Panc1 (cell line): ENCODE data around the gene CXCR5. TPM values are rescaled to one million over a fixed set of nuclear protein-coding genes. Genes with fewer than 3 reads are reported as not detected.

Experiments
- ATAC-seq: fragments of 200-7000 bp; cut with Tn5 transposase; 2 replicates; pipeline ENCODE4 v1.9.1; 2020; ENCODE audit warnings: mild to moderate bottlenecking, moderate library complexity
- BruUV-seq: library from RNA; stranded (reverse); fragments of 400-500 nt; replicated peaks from 2 replicates; lab custom pipeline; 2021; lab: Mats Ljungman, UMichigan
- CTCF ChIA-PET: fragments of 300-600 bp; sonication (Branson Sonifier 250); formaldehyde crosslinking; loops from one replicate; lab custom pipeline; 2022; ENCODE audit warnings: antibody characterized with exemption; lab: Charles Lee
- POLR2A ChIA-PET: fragments of 300-600 bp; sonication (Branson Sonifier 250); formaldehyde crosslinking; loops from one replicate; lab custom pipeline; 2022; ENCODE audit warnings: antibody characterized with exemption; lab: Charles Lee
- DNase-seq: peaks from one replicate; pipeline ENCODE4 v3.0.0-alpha.2; 2010; ENCODE audit warnings: low read depth, low spot score
- H3K27ac ChIP-seq: 2 replicates; pipeline ENCODE4 v1.5.1; 2011; ENCODE audit warnings: mild to moderate bottlenecking, low read length, inconsistent platforms
- H3K27me3 ChIP-seq: fragments of 200-500 bp; sonication (Bioruptor generic); 2 replicates; pipeline ENCODE4 v1.6.0; 2014; ENCODE audit warnings: low read length, inconsistent platforms; ENCODE audit not compliant: control insufficient read depth, insufficient read depth
- H3K36me3 ChIP-seq: fragments of 200-500 bp; sonication (Bioruptor generic); 2 replicates; pipeline ENCODE4 v1.5.1; 2014; ENCODE audit warnings: inconsistent platforms, mild to moderate bottlenecking, low read length, moderate library complexity; ENCODE audit not compliant: control insufficient read depth, insufficient read depth
- H3K4me1 ChIP-seq: 2 replicates; pipeline ENCODE4 v1.5.1; 2011; ENCODE audit warnings: inconsistent platforms, mild to moderate bottlenecking, low read length, moderate library complexity; ENCODE audit not compliant: control insufficient read depth, insufficient read depth
- H3K4me3 ChIP-seq, 2 experiments: 2 replicates each; pipeline ENCODE4 v1.5.1; 2011 to 2012; ENCODE audit warnings: low read depth in 2 of 2, low read length in 2 of 2, mild to moderate bottlenecking in 2 of 2, inconsistent platforms in 1 of 2, moderate library complexity in 1 of 2
- H3K9me3 ChIP-seq: fragments of 200-500 bp; sonication (Bioruptor generic); 2 replicates; pipeline ENCODE4 v1.5.1; 2014; ENCODE audit warnings: low read depth, mild to moderate bottlenecking, inconsistent platforms, low read length, moderate library complexity; ENCODE audit not compliant: control insufficient read depth, insufficient read depth
- POLR2AphosphoS5 ChIP-seq: IDR thresholded peaks from 2 replicates; pipeline ENCODE4 v1.6.1; 2012; ENCODE audit warnings: mild to moderate bottlenecking, low read depth, low read length, moderate library complexity
- SIN3A ChIP-seq: IDR thresholded peaks from 2 replicates; pipeline ENCODE4 v1.6.1; 2012; ENCODE audit warnings: low read depth, mild to moderate bottlenecking, low read length, moderate library complexity, borderline replicate concordance; ENCODE audit not compliant: insufficient read depth
- TCF7L2 ChIP-seq: IDR thresholded peaks from 2 replicates; pipeline ENCODE4 v1.6.1; 2011; ENCODE audit warnings: mild to moderate bottlenecking, low read depth, low read length, inconsistent platforms
- in situ Hi-C: cut with HindIII; loops from 2 replicates; pipeline ENCODE4 v1.10.0; 2016; ENCODE audit warnings: low sequenced_read_pairs, low pct_unique_long_range_greater_than_20kb
- intact Hi-C: fragments of 100-400 bp; cut with micrococcal nuclease; formaldehyde crosslinking; loops from one replicate; pipeline ENCODE4 v1.10.0; 2022; ENCODE audit not compliant: unreplicated experiment
- total RNA-seq: library from RNA; stranded (reverse); gene quantifications from one replicate; pipeline ENCODE4 v1.2.1, GENCODE V29; 2021; ENCODE audit not compliant: unreplicated experiment
- TF ChIP-seq, protein P1 (sequence below): fragments of 450-650 bp; IDR thresholded peaks from 2 replicates; pipeline ENCODE4 v1.5.1; 2017; ENCODE audit warnings: mild to moderate bottlenecking
- TF ChIP-seq, protein P2 (sequence below), 2 experiments: IDR thresholded peaks; 2 replicates each; pipeline ENCODE4 v1.6.1; 2011 to 2012; ENCODE audit warnings: low read depth in 2 of 2, control low read depth in 1 of 2, low read length in 1 of 2, mild to moderate bottlenecking in 1 of 2, moderate library complexity in 1 of 2; ENCODE audit not compliant: insufficient read depth in 1 of 2

The CXCR5 gene
- total RNA-seq, 1 experiment from 2014 or later, result not detected

DNA sequence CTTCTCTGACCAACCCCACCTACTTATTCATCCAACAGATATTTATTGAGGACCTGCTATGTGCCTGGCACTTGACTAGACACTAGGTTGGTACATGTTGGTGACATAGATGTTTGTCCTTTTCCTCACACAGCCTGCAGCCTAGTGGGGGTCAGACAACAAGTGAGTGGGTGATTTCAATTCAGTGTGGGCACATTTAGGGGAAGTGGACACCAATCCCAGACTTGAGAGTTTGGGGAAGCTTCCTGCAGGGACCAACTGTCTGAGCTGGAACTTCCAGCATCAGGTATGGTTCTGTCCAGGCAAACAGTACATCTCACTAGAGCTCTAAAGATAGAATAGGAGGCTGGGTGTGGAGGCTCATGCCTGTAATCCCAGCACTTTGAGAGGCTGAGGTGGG is 47.9 kb downstream of the CXCR5 start:
- H3K9me3 ChIP-seq, result no peaks in the 10 kb centered on the region
- in situ Hi-C loops (no loop called here), intact Hi-C loops (loop anchor here (5.0 kb wide), 1 partner anchor 34 kb away; no protein-coding TSS in a partner anchor)
- CTCF ChIA-PET, result no interaction called here
- H3K4me1 ChIP-seq, result peaks cover 24% of the 10 kb centered on the region
- DNase-seq (no peak), ATAC-seq (no peak)
- H3K4me3 ChIP-seq, result no peak overlapping the region
- no peaks in the 10 kb centered on the region for H3K27me3 ChIP-seq
- H3K27ac ChIP-seq, result no peak overlapping the region
- no peak for TF ChIP-seq SIN3A
- TF ChIP-seq, protein P1, sequence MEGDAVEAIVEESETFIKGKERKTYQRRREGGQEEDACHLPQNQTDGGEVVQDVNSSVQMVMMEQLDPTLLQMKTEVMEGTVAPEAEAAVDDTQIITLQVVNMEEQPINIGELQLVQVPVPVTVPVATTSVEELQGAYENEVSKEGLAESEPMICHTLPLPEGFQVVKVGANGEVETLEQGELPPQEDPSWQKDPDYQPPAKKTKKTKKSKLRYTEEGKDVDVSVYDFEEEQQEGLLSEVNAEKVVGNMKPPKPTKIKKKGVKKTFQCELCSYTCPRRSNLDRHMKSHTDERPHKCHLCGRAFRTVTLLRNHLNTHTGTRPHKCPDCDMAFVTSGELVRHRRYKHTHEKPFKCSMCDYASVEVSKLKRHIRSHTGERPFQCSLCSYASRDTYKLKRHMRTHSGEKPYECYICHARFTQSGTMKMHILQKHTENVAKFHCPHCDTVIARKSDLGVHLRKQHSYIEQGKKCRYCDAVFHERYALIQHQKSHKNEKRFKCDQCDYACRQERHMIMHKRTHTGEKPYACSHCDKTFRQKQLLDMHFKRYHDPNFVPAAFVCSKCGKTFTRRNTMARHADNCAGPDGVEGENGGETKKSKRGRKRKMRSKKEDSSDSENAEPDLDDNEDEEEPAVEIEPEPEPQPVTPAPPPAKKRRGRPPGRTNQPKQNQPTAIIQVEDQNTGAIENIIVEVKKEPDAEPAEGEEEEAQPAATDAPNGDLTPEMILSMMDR, result no peak
- TF ChIP-seq POLR2AphosphoS5, result no peak
- TF ChIP-seq, protein P2, sequence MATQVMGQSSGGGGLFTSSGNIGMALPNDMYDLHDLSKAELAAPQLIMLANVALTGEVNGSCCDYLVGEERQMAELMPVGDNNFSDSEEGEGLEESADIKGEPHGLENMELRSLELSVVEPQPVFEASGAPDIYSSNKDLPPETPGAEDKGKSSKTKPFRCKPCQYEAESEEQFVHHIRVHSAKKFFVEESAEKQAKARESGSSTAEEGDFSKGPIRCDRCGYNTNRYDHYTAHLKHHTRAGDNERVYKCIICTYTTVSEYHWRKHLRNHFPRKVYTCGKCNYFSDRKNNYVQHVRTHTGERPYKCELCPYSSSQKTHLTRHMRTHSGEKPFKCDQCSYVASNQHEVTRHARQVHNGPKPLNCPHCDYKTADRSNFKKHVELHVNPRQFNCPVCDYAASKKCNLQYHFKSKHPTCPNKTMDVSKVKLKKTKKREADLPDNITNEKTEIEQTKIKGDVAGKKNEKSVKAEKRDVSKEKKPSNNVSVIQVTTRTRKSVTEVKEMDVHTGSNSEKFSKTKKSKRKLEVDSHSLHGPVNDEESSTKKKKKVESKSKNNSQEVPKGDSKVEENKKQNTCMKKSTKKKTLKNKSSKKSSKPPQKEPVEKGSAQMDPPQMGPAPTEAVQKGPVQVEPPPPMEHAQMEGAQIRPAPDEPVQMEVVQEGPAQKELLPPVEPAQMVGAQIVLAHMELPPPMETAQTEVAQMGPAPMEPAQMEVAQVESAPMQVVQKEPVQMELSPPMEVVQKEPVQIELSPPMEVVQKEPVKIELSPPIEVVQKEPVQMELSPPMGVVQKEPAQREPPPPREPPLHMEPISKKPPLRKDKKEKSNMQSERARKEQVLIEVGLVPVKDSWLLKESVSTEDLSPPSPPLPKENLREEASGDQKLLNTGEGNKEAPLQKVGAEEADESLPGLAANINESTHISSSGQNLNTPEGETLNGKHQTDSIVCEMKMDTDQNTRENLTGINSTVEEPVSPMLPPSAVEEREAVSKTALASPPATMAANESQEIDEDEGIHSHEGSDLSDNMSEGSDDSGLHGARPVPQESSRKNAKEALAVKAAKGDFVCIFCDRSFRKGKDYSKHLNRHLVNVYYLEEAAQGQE (IDR thresholded peaks at IDR 0.05; ENCODE audit: insufficient read depth in 1 of 2, low read depth in 2 of 2, low read length in 1 of 2), result no peak
- no peaks in the 10 kb centered on the region for H3K36me3 ChIP-seq
- POLR2A ChIA-PET, result interaction anchor here (0.7 kb wide), 1 partner anchor 268 kb away, joined by 5 read pairs; no protein-coding TSS in a partner anchor
- BruUV-seq, result no TSS peak

DNA sequence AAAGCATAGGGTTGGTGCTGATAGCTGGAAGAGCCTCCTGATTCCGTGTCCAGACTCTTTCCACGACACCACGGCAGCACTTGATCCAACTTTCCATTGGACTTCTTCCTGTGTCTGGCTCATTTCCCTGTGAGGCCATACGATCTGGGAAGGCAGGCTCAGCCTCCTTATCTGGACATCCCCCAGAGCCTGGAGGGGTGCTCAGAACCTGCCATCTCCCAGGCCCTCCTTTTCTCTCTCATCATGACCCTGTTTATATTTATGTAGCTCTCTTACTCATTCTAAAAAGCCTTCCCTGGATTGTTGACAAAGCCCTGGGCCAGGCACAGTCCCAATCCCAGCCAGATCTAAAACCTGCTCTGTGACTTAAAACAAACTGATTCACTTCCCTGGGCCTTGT is 49.8 kb downstream of the CXCR5 start:
- H3K27me3 ChIP-seq, result no peaks in the 10 kb centered on the region
- H3K4me1 ChIP-seq, result peaks cover 10% of the 10 kb centered on the region
- TF ChIP-seq, protein P2 (IDR thresholded peaks at IDR 0.05; ENCODE audit: insufficient read depth in 1 of 2, low read depth in 2 of 2, low read length in 1 of 2), result no peak
- TF ChIP-seq POLR2AphosphoS5, result no peak
- TF ChIP-seq TCF7L2, result no peak
- TF ChIP-seq, protein P1, result no peak
- TF ChIP-seq SIN3A, result no peak
- no peak overlapping the region for H3K4me3 ChIP-seq
- CTCF ChIA-PET, result no interaction called here
- no peak for DNase-seq
- no peak for ATAC-seq
- in situ Hi-C loops (no loop called here), intact Hi-C loops (loop anchor here (5.0 kb wide), 1 partner anchor 36 kb away; no protein-coding TSS in a partner anchor)
- H3K9me3 ChIP-seq, result no peaks in the 10 kb centered on the region
- POLR2A ChIA-PET, result no interaction called here
- H3K36me3 ChIP-seq, result no peaks in the 10 kb centered on the region
- BruUV-seq, result no TSS peak
- H3K27ac ChIP-seq, result no peak overlapping the region
